Fibroblast of upper back skin (primary cell): ENCODE data around the gene NR4A3.

Experiments
- DNase-seq: peaks from one replicate; pipeline ENCODE4 v3.0.0-alpha.2; 2013

The NR4A3 gene

DNA sequence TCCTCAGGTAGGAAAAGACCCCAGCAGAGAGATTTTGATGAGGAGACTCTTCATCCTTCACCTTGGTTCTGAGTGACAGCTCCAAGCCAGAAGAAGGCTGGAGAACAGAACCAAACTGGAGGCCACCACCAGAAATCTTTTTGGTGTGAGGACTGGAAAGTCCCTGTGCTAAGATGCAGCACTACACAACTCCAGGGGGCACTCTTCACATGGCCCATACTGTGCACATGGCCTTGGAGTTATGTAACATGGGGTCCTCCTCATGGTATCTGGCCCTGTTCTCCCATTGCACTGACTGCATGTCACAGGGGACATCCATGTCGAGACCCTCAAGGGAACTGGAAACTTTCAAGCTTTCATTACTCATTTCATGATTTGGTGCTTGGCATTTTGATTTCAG lies 67.4 kb downstream of the NR4A3 start:
- no peak for DNase-seq

DNA sequence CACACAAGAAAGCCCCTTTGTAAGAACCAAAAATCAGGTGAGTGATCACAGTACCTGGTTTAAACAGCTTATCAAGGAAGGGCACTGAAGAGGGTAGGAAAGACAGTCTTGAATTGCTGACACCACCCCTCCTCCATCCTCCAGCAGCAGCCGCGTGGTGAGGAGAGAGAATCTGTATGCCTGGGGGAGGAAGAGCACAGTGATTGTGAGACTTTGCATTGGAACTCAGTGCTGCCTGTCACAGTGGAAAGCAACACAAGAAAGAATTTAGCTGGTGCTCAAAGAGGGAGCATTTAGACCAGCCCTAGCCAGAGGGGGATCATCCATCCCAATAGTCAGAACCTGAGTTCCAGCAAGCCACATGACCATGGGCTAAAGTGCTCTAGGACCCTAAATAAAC lies 73.1 kb downstream of the NR4A3 start:
- no peak for DNase-seq

DNA sequence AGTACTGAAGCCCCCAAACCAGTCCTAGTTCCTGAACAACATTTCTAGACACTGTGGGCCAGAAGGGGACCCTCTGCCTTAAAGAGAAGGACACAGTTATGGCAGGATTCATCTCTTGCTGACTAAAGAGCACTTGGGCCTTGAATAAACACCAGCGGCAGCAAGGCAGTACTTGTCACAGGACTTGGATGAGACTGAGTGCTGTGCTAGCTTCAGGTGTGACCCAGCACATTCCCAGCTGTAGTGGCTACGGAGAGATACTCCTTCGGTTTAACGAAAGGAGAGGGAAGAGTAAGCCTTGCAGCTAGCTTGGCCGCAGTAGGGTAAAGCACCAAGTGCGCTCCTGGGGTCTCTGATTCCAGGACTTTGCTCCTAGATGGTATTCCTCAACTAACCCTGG lies 73.8 kb downstream of the NR4A3 start:
- DNase-seq, result no peak

DNA sequence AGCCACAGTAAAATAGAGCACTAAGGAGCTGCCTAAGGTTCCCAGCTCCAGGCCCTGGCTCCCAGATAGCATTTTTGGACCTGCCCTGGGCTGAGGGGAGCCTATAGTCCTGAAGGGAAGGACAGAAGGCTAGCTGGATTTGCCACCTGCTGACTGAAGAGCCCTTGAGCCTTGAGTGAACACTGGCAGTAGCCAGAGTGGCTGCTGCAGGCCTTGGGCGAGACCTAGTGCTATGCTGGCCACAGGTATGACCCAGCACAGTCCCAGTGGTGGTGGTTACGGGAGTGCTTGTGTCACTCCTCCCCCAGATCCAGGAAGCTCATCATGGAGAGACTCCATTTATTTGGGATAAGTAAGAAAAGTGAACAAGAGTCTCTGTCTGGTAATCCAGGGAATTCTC lies 74.4 kb downstream of the NR4A3 start:
- DNase-seq, result no peak

DNA sequence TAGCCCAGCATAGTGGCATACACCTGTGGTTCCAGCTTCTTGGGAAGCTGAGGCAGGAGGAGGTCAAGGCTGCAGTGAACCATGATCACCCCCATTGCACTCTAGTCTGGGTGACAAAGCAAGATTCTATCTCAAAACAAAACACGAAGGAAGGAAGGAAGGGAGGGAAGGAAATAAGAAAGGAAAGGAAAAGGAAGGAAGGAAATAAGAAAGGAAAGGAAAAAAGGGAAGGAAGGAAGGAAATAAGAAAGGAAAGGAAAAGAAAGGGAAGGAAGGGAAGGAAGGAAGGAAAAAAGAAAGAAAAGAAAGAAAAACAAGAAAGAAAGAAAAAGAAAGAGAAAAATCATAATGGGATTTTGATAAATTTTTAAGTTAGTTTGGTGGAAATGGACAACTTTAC lies 81.7 kb downstream of the NR4A3 start:
- DNase-seq, result no peak

DNA sequence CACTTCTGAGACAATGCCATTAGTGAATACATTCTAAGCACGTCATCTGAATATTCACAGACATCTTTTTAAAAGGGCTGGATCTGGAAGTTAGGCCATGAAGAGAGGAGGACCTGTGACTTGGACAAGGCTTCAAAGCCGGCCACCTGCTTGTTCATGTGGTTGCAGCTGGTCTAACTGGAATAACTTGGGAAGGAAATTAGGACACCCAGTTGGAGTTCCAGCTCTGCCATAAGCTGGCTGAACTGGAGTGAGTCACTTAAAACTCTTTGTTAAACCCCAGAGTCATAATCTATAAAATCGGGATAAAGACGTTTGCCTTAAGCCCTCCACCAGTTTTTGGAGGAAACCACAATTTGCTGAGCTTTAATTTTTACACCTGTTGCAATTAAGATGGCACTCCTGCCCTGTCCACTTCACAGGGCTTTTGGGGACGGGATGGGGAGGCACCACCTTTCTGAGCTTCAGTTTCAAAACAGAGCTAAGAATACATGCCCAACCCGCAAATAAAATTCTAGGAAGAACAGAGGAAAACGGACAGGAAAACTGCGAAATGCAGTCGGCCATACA lies 84.2 kb downstream of the NR4A3 start:
- no peak for DNase-seq

DNA sequence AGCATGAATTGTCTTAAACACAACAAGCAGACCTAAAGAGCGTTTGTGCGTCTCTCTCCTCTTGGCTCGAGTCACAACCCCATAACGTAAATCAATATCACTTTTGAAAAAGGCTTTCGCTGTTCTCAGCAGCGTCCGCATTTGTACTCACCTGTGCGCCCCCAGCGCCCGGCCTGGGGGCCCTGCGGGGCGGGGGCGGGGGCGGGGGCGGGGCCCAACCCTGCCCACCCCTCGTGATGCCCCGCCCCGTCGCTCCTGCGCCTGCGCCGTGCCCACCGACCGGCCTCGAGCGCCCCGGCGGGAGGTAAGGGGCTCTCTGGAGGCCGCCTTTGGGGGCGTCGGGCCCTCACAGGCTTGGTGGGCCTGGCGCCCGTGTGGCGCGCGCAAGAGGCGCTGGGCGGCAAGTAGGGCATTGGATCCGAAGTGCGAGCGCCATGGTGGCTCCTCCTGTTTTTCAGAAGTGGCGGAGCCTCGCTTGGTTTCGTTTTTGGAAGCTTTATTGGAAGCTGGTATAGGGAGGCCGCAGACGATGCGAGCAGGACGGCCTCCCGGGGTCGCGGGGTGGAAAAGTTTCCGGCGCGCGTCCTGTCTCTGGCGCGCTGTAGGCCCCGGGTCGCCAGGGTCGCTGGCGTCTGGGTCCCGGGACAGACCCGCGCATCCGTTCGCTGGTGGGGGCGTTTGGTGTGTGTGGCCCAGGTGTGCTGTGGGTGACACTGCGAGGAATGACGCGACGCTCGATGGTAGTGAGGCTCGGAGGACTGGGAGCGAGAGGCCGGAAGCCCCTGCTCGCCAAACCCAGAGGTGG lies 84.9 kb downstream of the NR4A3 start, which contains the start of gene STX17:
STX17 (plus strand) TSS at position 252 of the 805 bp plus-strand sequence. CDS start 8,586 bp downstream, outside the sequence.
- DNase-seq, result peak; percentile 71

DNA sequence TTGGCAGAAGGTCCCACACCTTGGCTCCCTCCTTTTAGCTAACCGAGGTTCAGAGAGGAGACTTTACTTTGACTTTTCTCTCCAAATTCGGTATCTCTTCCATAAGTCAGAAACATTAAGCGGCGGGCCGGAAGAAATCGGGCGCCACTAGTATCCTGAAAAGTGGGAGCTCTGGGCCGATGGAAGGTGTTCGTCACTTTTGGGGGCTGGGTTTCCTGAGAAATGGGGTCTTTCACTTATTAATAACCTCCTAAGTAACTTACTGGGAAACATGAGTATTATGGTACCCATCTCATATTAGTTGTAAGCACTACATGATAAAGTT lies 85.5 kb downstream of the NR4A3 start:
- no peak for DNase-seq

DNA sequence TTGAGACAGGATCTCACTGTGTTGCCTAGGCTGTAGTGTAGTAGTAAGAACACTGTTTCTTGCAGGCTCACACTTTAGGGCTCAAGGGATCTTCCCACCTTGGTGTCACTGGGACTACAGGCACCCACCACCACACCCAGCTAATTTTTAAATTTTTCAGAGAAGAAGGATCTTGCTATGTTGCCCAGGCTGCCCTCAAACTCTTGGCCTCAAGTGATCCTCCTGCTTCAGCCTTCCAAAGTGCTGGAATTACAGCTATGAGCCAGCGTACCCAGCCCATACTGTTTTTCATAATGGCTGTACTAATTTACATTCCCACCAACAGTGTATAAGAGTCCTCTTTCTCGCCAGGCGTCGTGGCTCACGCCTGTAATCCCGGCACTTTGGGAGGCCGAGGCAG lies 89.9 kb downstream of the NR4A3 start:
- no peak for DNase-seq
